Mesendoderm (in vitro differentiated cells): ENCODE measurements around the gene KRT1.

Source experiments
- DNase-seq: peaks from one replicate; pipeline ENCODE4 v3.0.0; 2013
- H2AK5ac ChIP-seq: 2 replicates; pipeline ENCODE4 v1.6.1; 2013; ENCODE audit warnings: low read length, inconsistent platforms
- H2BK120ac ChIP-seq: 2 replicates; pipeline ENCODE4 v1.6.1; 2013; ENCODE audit warnings: low read depth, mild to moderate bottlenecking, low read length, moderate library complexity, mixed read lengths
- H2BK15ac ChIP-seq: replicated peaks from 2 replicates; pipeline ENCODE4 v1.6.1; 2013; ENCODE audit warnings: low read depth, mild to moderate bottlenecking, moderate library complexity
- H2BK5ac ChIP-seq: 2 replicates; pipeline ENCODE4 v1.6.1; 2013; ENCODE audit warnings: low read length, inconsistent platforms
- H3K18ac ChIP-seq: 2 replicates; pipeline ENCODE4 v1.6.1; 2013; ENCODE audit warnings: mild to moderate bottlenecking, low read length, mixed read lengths
- H3K23ac ChIP-seq: one replicate; pipeline ENCODE4 v1.6.1; 2013; ENCODE audit warnings: low read length
- H3K27ac ChIP-seq: 2 replicates; pipeline ENCODE4 v1.5.1; 2013; ENCODE audit warnings: low read depth, mild to moderate bottlenecking, inconsistent platforms, low read length, moderate library complexity
- H3K27me3 ChIP-seq: 2 replicates; pipeline ENCODE4 v1.6.1; 2013; ENCODE audit warnings: low read length, control low read depth, mild to moderate bottlenecking, inconsistent platforms; ENCODE audit not compliant: insufficient read depth, poor library complexity
- H3K36me3 ChIP-seq: 2 replicates; pipeline ENCODE4 v1.6.1; 2013; ENCODE audit warnings: low read length, inconsistent platforms; ENCODE audit not compliant: control insufficient read depth, insufficient read depth
- H3K4ac ChIP-seq: one replicate; pipeline ENCODE4 v1.6.1; 2013; ENCODE audit warnings: low read depth, mild to moderate bottlenecking, low read length, moderate library complexity
- H3K4me1 ChIP-seq: 2 replicates; pipeline ENCODE4 v1.6.1; 2013; ENCODE audit warnings: low read depth, low read length, inconsistent platforms; ENCODE audit not compliant: control insufficient read depth
- H3K4me2 ChIP-seq: 2 replicates; pipeline ENCODE4 v1.6.1; 2013; ENCODE audit warnings: low read length
- H3K4me3 ChIP-seq: 2 replicates; pipeline ENCODE4 v1.5.1; 2013; ENCODE audit warnings: mild to moderate bottlenecking, low read length
- H3K56ac ChIP-seq: one replicate; pipeline ENCODE4 v1.6.1; 2013; ENCODE audit warnings: low read length
- H3K79me1 ChIP-seq: 2 replicates; pipeline ENCODE4 v1.6.1; 2013; ENCODE audit warnings: low read length, inconsistent platforms
- H3K79me2 ChIP-seq: 2 replicates; pipeline ENCODE4 v1.6.1; 2013; ENCODE audit warnings: mild to moderate bottlenecking, low read length; ENCODE audit not compliant: control insufficient read depth, insufficient read depth
- H3K9ac ChIP-seq: 2 replicates; pipeline ENCODE4 v1.6.1; 2013; ENCODE audit warnings: low read length, inconsistent platforms
- H4K5ac ChIP-seq: one replicate; pipeline ENCODE4 v1.6.1; 2013; ENCODE audit warnings: low read length
- H4K8ac ChIP-seq: one replicate; pipeline ENCODE4 v1.6.1; 2013; ENCODE audit warnings: low read depth, mild to moderate bottlenecking, control low read depth, low read length, moderate library complexity
- WGBS: extraction: QIAGEN DNeasy Blood & Tissue Kit; methylation state at CpG from one replicate; pipeline ENCODE4 v1.1.7; 2013; ENCODE audit warnings: low lambda C conversion rate, missing lambda C conversion rate; ENCODE audit not compliant: insufficient coverage; ENCODE audit errors: extremely low coverage; 5-methylcytosine and 5-hydroxymethylcytosine counted together

KRT1 gene

DNA sequence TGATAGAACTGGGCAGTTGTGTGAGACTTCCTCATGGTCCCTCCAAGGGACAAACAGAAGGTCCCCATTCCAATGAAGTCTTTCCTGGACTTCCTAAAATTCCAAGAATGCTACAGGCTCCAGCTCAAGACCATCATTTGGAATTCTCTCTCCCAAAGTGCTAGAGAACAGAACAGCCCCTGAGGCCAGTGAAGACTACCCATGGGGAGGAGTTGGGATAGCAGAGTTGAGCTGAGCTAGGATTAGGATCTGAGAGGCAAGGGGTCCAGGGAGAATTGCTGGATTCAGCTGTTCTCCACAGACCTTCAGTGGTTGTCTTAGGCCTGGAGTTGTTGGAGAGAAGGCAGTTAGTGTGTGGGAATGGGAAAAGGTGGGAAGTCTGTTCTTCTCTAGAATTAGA is 10.8 kb downstream of the KRT1 start:
- no peaks in the 10 kb centered on the region for H3K36me3 ChIP-seq
- no peak overlapping the region for H2BK5ac ChIP-seq
- peaks cover 3% of the 10 kb centered on the region for H3K27me3 ChIP-seq
- no peak overlapping the region for H3K9ac ChIP-seq
- H3K4me1 ChIP-seq, result no peaks in the 10 kb centered on the region
- no peak overlapping the region for H3K4me3 ChIP-seq
- DNase-seq, result peak; percentile 59
- no peak overlapping the region for H3K4me2 ChIP-seq
- H3K79me2 ChIP-seq, result no peaks in the 10 kb centered on the region
- no peak overlapping the region for H4K5ac ChIP-seq
- no peak overlapping the region for H4K8ac ChIP-seq
- H3K27ac ChIP-seq, result no peak overlapping the region
- H3K18ac ChIP-seq, result no peak overlapping the region
- no peak overlapping the region for H3K23ac ChIP-seq
- no peak overlapping the region for H2BK120ac ChIP-seq
- H3K4ac ChIP-seq, result no peak overlapping the region
- no peak overlapping the region for H2AK5ac ChIP-seq
- H2BK15ac ChIP-seq, result no peak overlapping the region
- no peak overlapping the region for H3K56ac ChIP-seq
- H3K79me1 ChIP-seq, result no peaks in the 10 kb centered on the region

DNA sequence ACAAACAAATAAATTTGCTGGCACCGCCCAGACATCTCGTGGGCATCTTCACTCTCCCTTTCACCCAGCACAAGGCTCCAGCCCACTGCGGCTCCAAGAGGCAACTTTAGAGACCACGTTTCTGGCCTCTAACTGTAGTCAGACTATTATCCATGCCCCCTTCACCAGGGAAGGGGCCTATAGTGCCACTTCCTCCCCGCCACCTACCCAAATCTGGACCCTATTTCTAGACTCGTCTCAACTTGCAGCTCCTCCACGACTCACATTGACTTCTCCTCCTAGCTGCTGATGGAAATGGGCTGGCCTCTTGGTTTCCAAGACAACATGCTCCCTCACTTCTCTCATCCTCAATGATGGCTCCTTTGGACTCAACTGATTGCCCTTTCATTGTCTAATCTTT is 12.3 kb downstream of the KRT1 start:
- H3K79me1 ChIP-seq, result no peaks in the 10 kb centered on the region
- H3K4me2 ChIP-seq, result no peak overlapping the region
- peaks cover 2% of the 10 kb centered on the region for H3K27me3 ChIP-seq
- H2BK15ac ChIP-seq, result no peak overlapping the region
- no peak overlapping the region for H3K9ac ChIP-seq
- no peaks in the 10 kb centered on the region for H3K79me2 ChIP-seq
- no peak overlapping the region for H2BK5ac ChIP-seq
- no peak overlapping the region for H2BK120ac ChIP-seq
- WGBS, result no CpG with 5 or more reads among the region's 7 CpGs
- H3K56ac ChIP-seq, result no peak overlapping the region
- no peak overlapping the region for H4K5ac ChIP-seq
- H3K27ac ChIP-seq, result no peak overlapping the region
- H3K23ac ChIP-seq, result no peak overlapping the region
- H4K8ac ChIP-seq, result no peak overlapping the region
- no peak overlapping the region for H3K4me3 ChIP-seq
- H3K4me1 ChIP-seq, result no peaks in the 10 kb centered on the region
- H3K18ac ChIP-seq, result no peak overlapping the region
- H3K36me3 ChIP-seq, result no peaks in the 10 kb centered on the region
- no peak overlapping the region for H3K4ac ChIP-seq
- H2AK5ac ChIP-seq, result no peak overlapping the region
- no peak for DNase-seq

- WGBS, result no CpG with 5 or more reads among the region's 9 CpGs
- no peak overlapping the region for H2BK120ac ChIP-seq
- no peaks in the 10 kb centered on the region for H3K79me1 ChIP-seq
- no peak overlapping the region for H3K4me2 ChIP-seq
- peak; percentile 33 for DNase-seq
- H3K18ac ChIP-seq, result no peak overlapping the region
- H4K5ac ChIP-seq, result no peak overlapping the region
- no peak overlapping the region for H2AK5ac ChIP-seq
- H3K27me3 ChIP-seq, result peaks cover 2% of the 10 kb centered on the region
- no peak overlapping the region for H3K4me3 ChIP-seq
- H3K4me1 ChIP-seq, result no peaks in the 10 kb centered on the region
- H3K27ac ChIP-seq, result no peak overlapping the region
- no peak overlapping the region for H2BK5ac ChIP-seq
- H3K36me3 ChIP-seq, result no peaks in the 10 kb centered on the region
- H3K4ac ChIP-seq, result no peak overlapping the region
- no peaks in the 10 kb centered on the region for H3K79me2 ChIP-seq
- H2BK15ac ChIP-seq, result no peak overlapping the region
- H3K56ac ChIP-seq, result no peak overlapping the region
- no peak overlapping the region for H3K23ac ChIP-seq
- H4K8ac ChIP-seq, result no peak overlapping the region
- H3K9ac ChIP-seq, result no peak overlapping the region
These were observed 12.7 kb downstream of the KRT1 start for GRCh38 chr12:52667509-52667908.

DNA sequence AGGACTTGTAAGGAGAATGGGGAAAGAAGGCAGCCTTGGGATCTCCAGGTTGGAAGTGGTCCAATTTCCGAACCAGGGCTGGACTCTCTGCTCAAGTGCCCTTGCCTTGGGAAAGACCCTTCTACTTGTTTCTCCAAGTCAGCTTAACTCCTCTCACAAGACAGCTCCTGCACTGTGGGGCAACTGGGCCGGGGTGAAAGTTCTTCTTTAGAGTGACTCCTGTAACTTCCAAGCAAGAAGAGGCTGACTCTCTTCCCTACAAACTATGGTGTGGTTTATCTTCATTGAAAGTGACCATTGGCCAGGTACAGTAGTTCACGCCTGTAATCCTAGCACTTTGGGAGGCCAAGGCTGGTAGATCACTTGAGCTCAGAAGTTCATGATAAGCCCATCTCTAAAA is 13.7 kb downstream of the KRT1 start:
- Histone ChIP-seq H2BK120ac (no peak overlapping the region), H3K56ac (no peak overlapping the region), H3K23ac (no peak overlapping the region), H3K4ac (no peak overlapping the region), H3K27me3 (no peaks in the 10 kb centered on the region), H4K5ac (no peak overlapping the region), H3K4me2 (no peak overlapping the region), H3K79me1 (no peaks in the 10 kb centered on the region), H3K4me1 (no peaks in the 10 kb centered on the region), H3K79me2 (no peaks in the 10 kb centered on the region), H2BK5ac (no peak overlapping the region), H3K4me3 (no peak overlapping the region), H3K9ac (no peak overlapping the region), H3K36me3 (no peaks in the 10 kb centered on the region), H2AK5ac (no peak overlapping the region), H2BK15ac (no peak overlapping the region), H4K8ac (no peak overlapping the region), H3K18ac (no peak overlapping the region), H3K27ac (no peak overlapping the region)
- no peak for DNase-seq
- no CpG with 5 or more reads among the region's 3 CpGs for WGBS

GRCh38 chr12:52663420-52663819 is 16.8 kb downstream of the KRT1 start:
- H2AK5ac ChIP-seq, result no peak overlapping the region
- H2BK5ac ChIP-seq, result no peak overlapping the region
- H3K4me2 ChIP-seq, result no peak overlapping the region
- H3K27me3 ChIP-seq, result no peaks in the 10 kb centered on the region
- H3K4me3 ChIP-seq, result no peak overlapping the region
- H3K36me3 ChIP-seq, result no peaks in the 10 kb centered on the region
- H3K79me2 ChIP-seq, result no peaks in the 10 kb centered on the region
- no peaks in the 10 kb centered on the region for H3K79me1 ChIP-seq
- no peak overlapping the region for H3K18ac ChIP-seq
- no peak overlapping the region for H2BK15ac ChIP-seq
- H3K56ac ChIP-seq, result no peak overlapping the region
- no peak overlapping the region for H3K4ac ChIP-seq
- no peak for DNase-seq
- H3K9ac ChIP-seq, result no peak overlapping the region
- H3K27ac ChIP-seq, result no peak overlapping the region
- H4K8ac ChIP-seq, result no peak overlapping the region
- H3K4me1 ChIP-seq, result no peaks in the 10 kb centered on the region
- H3K23ac ChIP-seq, result no peak overlapping the region
- no peak overlapping the region for H4K5ac ChIP-seq
- no peak overlapping the region for H2BK120ac ChIP-seq

- no peaks in the 10 kb centered on the region for H3K4me1 ChIP-seq
- no peak overlapping the region for H4K8ac ChIP-seq
- H4K5ac ChIP-seq, result no peak overlapping the region
- no peak overlapping the region for H2BK15ac ChIP-seq
- no peak for DNase-seq
- H3K79me1 ChIP-seq, result no peaks in the 10 kb centered on the region
- no peaks in the 10 kb centered on the region for H3K27me3 ChIP-seq
- no peak overlapping the region for H3K56ac ChIP-seq
- H3K9ac ChIP-seq, result no peak overlapping the region
- H3K36me3 ChIP-seq, result no peaks in the 10 kb centered on the region
- H3K27ac ChIP-seq, result no peak overlapping the region
- H2AK5ac ChIP-seq, result no peak overlapping the region
- no peak overlapping the region for H3K18ac ChIP-seq
- no peaks in the 10 kb centered on the region for H3K79me2 ChIP-seq
- H3K4me3 ChIP-seq, result no peak overlapping the region
- no peak overlapping the region for H3K4me2 ChIP-seq
- H2BK120ac ChIP-seq, result no peak overlapping the region
- no peak overlapping the region for H3K23ac ChIP-seq
- H3K4ac ChIP-seq, result no peak overlapping the region
- no peak overlapping the region for H2BK5ac ChIP-seq
These were observed 17.3 kb downstream of the KRT1 start for GRCh38 chr12:52662918-52663229.
